GM12878 (cell line): ENCODE results near the gene GBP2. TPM values are rescaled to one million over a fixed set of nuclear protein-coding genes. Genes with fewer than 3 reads are reported as not detected.

ENCODE experiments used
- ATAC-seq: fragments of 200-7000 bp; cut with Tn5 transposase; 3 replicates; pipeline ENCODE4 v1.9.1; 2020; ENCODE audit warnings: mild to moderate bottlenecking, moderate library complexity
- BruUV-seq: library from RNA; stranded (reverse); fragments of 400-500 nt; replicated peaks from 2 replicates; lab custom pipeline; 2021; lab: Mats Ljungman, UMichigan
- CTCF ChIA-PET: fragments of 300-600 bp; sonication (Branson Sonifier 250); formaldehyde crosslinking; extraction: SDS; loops from one replicate; lab custom pipeline; 2021; ENCODE audit warnings: inconsistent platforms; lab: Yijun Ruan, JAX
- POLR2A ChIA-PET: fragments of 350-600 bp; formaldehyde crosslinking; extraction: SDS; loops from one replicate; lab custom pipeline; 2021; ENCODE audit warnings: inconsistent platforms; lab: Charles Lee
- RAD21 ChIA-PET: fragments of 300-600 bp; sonication (Branson Sonifier 250); formaldehyde crosslinking; loops from one replicate; lab custom pipeline; 2023; ENCODE audit warnings: antibody characterized with exemption; ENCODE audit not compliant: unreplicated experiment; lab: Charles Lee
- SMC1A ChIA-PET: fragments of 300-600 bp; sonication (Branson Sonifier 250); formaldehyde crosslinking; loops from one replicate; lab custom pipeline; 2023; ENCODE audit not compliant: unreplicated experiment, uncharacterized antibody; lab: Charles Lee
- DNase-seq: peaks from one replicate; pipeline ENCODE4 v3.0.0-alpha.2; 2011; ENCODE audit warnings: low read depth, low spot score
- FAIRE-seq: peaks from 3 replicates; lab custom pipeline; 2011; peaks lifted over from hg19 to GRCh38; lab: Jason Lieb, UNC
- H2AFZ ChIP-seq: 2 replicates; pipeline ENCODE4 v1.6.0; 2011; ENCODE audit warnings: low read depth, low read length, control low read depth; ENCODE audit not compliant: control insufficient read depth
- H3K27ac ChIP-seq: 2 replicates; pipeline ENCODE4 v1.5.1; 2011; ENCODE audit warnings: control low read depth; ENCODE audit not compliant: control insufficient read depth, insufficient read depth
- H3K27me3 ChIP-seq, 2 experiments: replicated peaks in 1 of 2; 2 replicates each; pipeline versions ENCODE4 v1.6.0 to v1.6.1; 2011; ENCODE audit warnings: low read length in 1 of 2; ENCODE audit not compliant: control insufficient read depth in 2 of 2, insufficient read depth in 2 of 2
- H3K36me3 ChIP-seq, 2 experiments: 2 replicates each; pipeline ENCODE4 v1.5.1; 2011; ENCODE audit warnings: low read length in 1 of 2; ENCODE audit not compliant: control insufficient read depth in 2 of 2, insufficient read depth in 2 of 2
- H3K4me1 ChIP-seq: 2 replicates; pipeline ENCODE4 v1.6.1; 2011; ENCODE audit warnings: mild to moderate bottlenecking, low read length, moderate library complexity, mixed read lengths; ENCODE audit not compliant: control insufficient read depth, insufficient read depth
- H3K4me2 ChIP-seq: 2 replicates; pipeline ENCODE4 v1.6.0; 2011; ENCODE audit warnings: control low read depth; ENCODE audit not compliant: control insufficient read depth, insufficient read depth
- H3K4me3 ChIP-seq: fragments of 200-600 bp; sonication (generic); 2 replicates; pipeline ENCODE4 v1.5.1; 2016
- H3K79me2 ChIP-seq: 2 replicates; pipeline ENCODE4 v1.6.0; 2011; ENCODE audit warnings: low read length; ENCODE audit not compliant: control insufficient read depth, insufficient read depth
- H3K9ac ChIP-seq: 2 replicates; pipeline ENCODE4 v1.8.0; 2011; ENCODE audit warnings: low read length, control low read depth, mixed read lengths; ENCODE audit not compliant: control insufficient read depth, insufficient read depth
- H3K9me3 ChIP-seq: replicated peaks from 3 replicates; pipeline ENCODE4 v1.5.1; 2011; ENCODE audit warnings: mild to moderate bottlenecking, low read length; ENCODE audit not compliant: control insufficient read depth, insufficient read depth
- H4K20me1 ChIP-seq: 2 replicates; pipeline ENCODE4 v1.6.0; 2011; ENCODE audit not compliant: control insufficient read depth, insufficient read depth
- ATF2 ChIP-seq: IDR thresholded peaks from 2 replicates; pipeline ENCODE4 v1.6.1; 2012; ENCODE audit warnings: low read length, inconsistent platforms
- BACH1 ChIP-seq: fragments of 450-650 bp; IDR thresholded peaks from 2 replicates; pipeline ENCODE4 v1.6.1; 2017; ENCODE audit warnings: mild to moderate bottlenecking, borderline replicate concordance
- E4F1 ChIP-seq: fragments of 450-650 bp; IDR thresholded peaks from 2 replicates; pipeline ENCODE4 v1.6.1; 2018; ENCODE audit warnings: borderline replicate concordance, mild to moderate bottlenecking; ENCODE audit not compliant: partially characterized antibody
- ELK1 ChIP-seq: IDR thresholded peaks from 2 replicates; pipeline ENCODE4 v1.6.1; 2012; ENCODE audit warnings: low read depth, low read length, improper control_type of control experiment
- IKZF1 ChIP-seq: fragments of 450-650 bp; conservative IDR thresholded peaks from 2 replicates; pipeline ENCODE4 v1.6.1; 2017; ENCODE audit warnings: antibody characterized with exemption, mild to moderate bottlenecking
- MEF2A ChIP-seq: IDR thresholded peaks from 2 replicates; pipeline ENCODE4 v1.6.1; 2011; ENCODE audit warnings: low read depth, mild to moderate bottlenecking, low read length, moderate library complexity; ENCODE audit not compliant: insufficient read depth
- MYB ChIP-seq: fragments of 150-350 bp; IDR thresholded peaks from 2 replicates; pipeline ENCODE4 v1.6.1; 2014; ENCODE audit warnings: mild to moderate bottlenecking, low read depth, low read length, borderline replicate concordance
- RBBP5 ChIP-seq: fragments of 200-600 bp; sonication (generic); conservative IDR thresholded peaks from 2 replicates; pipeline ENCODE4 v1.6.1; 2016
- SIN3A ChIP-seq: IDR thresholded peaks from 2 replicates; pipeline ENCODE4 v1.6.1; 2012; ENCODE audit warnings: low read depth, low read length, improper control_type of control experiment
- STAT1 ChIP-seq: fragments of 450-650 bp; conservative IDR thresholded peaks from 2 replicates; pipeline ENCODE4 v1.6.1; 2014; ENCODE audit warnings: antibody characterized with exemption, mild to moderate bottlenecking
- WGBS: methylation state at CpG from one replicate; pipeline ENCODE4 v1.1.6; 2016; ENCODE audit warnings: low lambda C conversion rate; ENCODE audit not compliant: insufficient replicate concordance, insufficient coverage; ENCODE audit errors: missing lambda C conversion rate; 5-methylcytosine and 5-hydroxymethylcytosine counted together
- in situ Hi-C: fragments of 300-500 bp; cut with MboI; formaldehyde crosslinking; loops from 9 replicates; pipeline ENCODE4 v1.14.3; 2018; ENCODE audit warnings: mixed read lengths
- intact Hi-C: fragments of 100-400 bp; cut with micrococcal nuclease; formaldehyde crosslinking; loops from one replicate; pipeline ENCODE4 v1.14.2; 2022; ENCODE audit not compliant: unreplicated experiment
- polyA plus RNA-seq, 11 experiments: library from polyadenylated mRNA; depleted of rRNA in 4 of 11; unstranded in 6 of 11; stranded (reverse) in 5 of 11; fragments of >200 nt; fragmentation: Nextera tagmentation in 4 of 11; fragmentation: Illumina TruSeq in 1 of 11; extraction: Ambion mirVana in 4 of 11; extraction: Trizol in 1 of 11; gene quantifications; 1 replicate in 1 of 11; 2 replicates in 10 of 11; pipeline versions ENCODE4 v1.2.1 to v1.2.3, GENCODE V29; 2011 to 2016; ENCODE audit warnings: inconsistent platforms in 2 of 11, missing spikeins in 2 of 11, low read depth in 1 of 11
- total RNA-seq, 4 experiments: library from RNA; depleted of rRNA in 3 of 4; stranded (reverse); fragments of >200 nt in 3 of 4; fragmentation: Illumina TruSeq in 1 of 4; extraction: Trizol in 1 of 4; gene quantifications; 2 replicates each; pipeline versions ENCODE4 v1.2.1 to v1.2.3, GENCODE V29; 2013 to 2021

The GBP2 gene
- total and polyA plus RNA-seq, 10 of the 15 experiments (the other 5 are each of a cell fraction or from before 2014, with no cell fraction given) = 1.6 to 5.9 (median 3.2) TPM

- CTCF ChIA-PET = no interaction called here
- intact Hi-C loops = no loop called here
Observed at GRCh38 chr1:89130716-89131115, 4.8 kb upstream of the GBP2 start.

More at GRCh38 chr1:89130716-89131115, 4.8 kb upstream of the GBP2 start:
- Histone ChIP-seq H3K27me3 (no peaks in the 10 kb centered on the region), H3K36me3 (no peaks in the 10 kb centered on the region), H3K9ac (no peak overlapping the region), H3K9me3 (no peaks in the 10 kb centered on the region), H3K79me2 (no peaks in the 10 kb centered on the region), H3K4me2 (no peak overlapping the region), H2AFZ (no peak overlapping the region), H3K4me3 (no peak overlapping the region), H3K27ac (no peak overlapping the region), H3K4me1 (peaks cover 4% of the 10 kb centered on the region; the same call in 1 of the 2 replicates), H4K20me1 (no peaks in the 10 kb centered on the region)
- SMC1A ChIA-PET = interaction anchor here (1.4 to 1.6 kb wide), 2 partner anchors 10 to 146 kb away, joined by 3 to 4 read pairs; no protein-coding TSS in a partner anchor
- WGBS = 89% methylated on average over 1 of the region's 1 CpG
- DNase-seq = no peak
- TF ChIP-seq MYB (no peak), MEF2A (no peak), RBBP5 (no peak), ATF2 (no peak), BACH1 (no peak), SIN3A (no peak), ELK1 (no peak), STAT1 (no peak), E4F1 (no peak), IKZF1 (no peak)
- FAIRE-seq = no peak
- POLR2A ChIA-PET = no interaction called here
- BruUV-seq = no TSS peak
- no peak for ATAC-seq
- in situ Hi-C loops = no loop called here
- RAD21 ChIA-PET = interaction anchor here (1.3 kb wide), 1 partner anchor 68 kb away, joined by 3 read pairs; the partner anchor contains the start of gene GBP4
